Activated CD4-positive, alpha-beta T cell treated with anti-CD3 and anti-CD28 coated beads, Interleukin-2, amount 50 U/mL, for 4 hours (primary cell): ENCODE data around the gene COL18A1.

Source experiments
- DNase-seq, 2 experiments: peaks; one replicate each; pipeline ENCODE4 v3.0.0-alpha.2; 2020

The COL18A1 gene

DNA sequence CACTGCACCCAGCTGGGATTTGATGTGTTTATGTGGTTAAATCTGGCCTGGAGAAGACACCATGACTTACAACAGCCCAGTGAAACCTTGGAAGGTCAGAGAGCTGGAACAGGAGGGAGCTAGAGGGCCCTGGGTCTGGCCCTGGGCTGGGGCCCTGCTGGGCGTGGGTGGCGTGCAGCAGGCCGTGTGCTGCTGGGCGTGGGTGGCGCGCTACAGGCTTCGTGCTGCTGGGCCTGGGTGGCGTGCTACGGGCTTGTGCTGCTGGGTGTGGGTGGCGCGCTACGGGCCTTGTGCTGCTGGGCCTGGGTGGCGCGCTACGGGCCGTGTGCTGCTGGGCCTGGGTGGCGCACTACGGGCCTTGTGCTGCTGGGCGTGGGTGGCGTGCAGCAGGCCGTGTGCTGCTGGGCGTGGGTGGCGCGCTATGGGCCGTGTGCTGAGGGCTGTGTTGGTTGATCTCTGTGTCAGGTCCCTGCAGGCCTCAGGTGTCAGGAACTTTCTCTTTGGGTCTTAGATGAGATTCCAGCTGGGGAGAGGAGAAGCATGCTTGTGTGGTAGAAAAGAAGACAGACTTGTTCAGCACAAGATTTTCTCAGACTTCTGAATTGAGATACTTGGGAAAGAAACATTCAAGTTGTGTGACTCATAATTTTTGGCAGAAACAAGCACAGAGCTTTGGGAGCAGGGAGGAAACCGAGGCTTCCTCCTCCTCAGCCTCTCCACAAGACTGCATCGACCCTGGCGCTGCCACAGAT lies 66.0 kb downstream of the COL18A1 start:
- peak; percentile 51 to 64 for DNase-seq

DNA sequence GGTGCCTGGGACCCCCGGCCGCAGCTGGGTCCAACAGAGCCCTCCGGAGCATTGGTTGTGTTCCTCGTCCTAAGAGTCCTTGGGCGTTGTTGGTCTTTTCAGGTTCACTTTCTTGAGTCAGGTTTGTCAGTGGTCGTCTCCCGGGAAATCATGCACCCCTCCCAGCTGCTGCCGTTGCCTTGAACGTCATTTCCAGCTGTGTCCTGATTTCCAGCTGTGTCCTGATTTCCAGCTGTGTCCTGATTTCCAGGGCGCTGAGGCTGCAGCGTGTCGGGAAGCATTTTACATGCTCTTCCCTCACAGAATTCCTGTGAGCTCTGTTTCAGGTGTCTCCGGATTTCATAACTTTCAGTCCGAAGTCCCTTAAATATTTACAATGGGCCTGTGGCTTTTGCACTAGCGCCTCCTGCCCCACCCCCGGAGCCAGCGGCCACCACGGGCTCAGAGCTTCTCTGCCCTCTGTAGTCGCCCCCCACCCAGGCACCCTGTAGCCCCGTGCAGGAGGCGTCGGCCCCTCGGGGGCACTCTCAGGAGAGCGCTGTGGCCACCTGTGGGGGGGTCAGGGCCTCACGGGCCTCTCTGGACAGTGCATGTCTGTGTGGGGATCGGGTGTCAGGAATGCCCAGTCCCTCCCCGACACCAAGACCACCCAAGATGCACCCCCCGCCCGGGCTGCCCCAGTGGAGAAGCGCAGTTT lies 66.7 kb downstream of the COL18A1 start:
- DNase-seq, result no peak

- no peak for DNase-seq
Measured at GRCh38 chr21:45472445-45473365, 67.7 kb downstream of the COL18A1 start.

DNA sequence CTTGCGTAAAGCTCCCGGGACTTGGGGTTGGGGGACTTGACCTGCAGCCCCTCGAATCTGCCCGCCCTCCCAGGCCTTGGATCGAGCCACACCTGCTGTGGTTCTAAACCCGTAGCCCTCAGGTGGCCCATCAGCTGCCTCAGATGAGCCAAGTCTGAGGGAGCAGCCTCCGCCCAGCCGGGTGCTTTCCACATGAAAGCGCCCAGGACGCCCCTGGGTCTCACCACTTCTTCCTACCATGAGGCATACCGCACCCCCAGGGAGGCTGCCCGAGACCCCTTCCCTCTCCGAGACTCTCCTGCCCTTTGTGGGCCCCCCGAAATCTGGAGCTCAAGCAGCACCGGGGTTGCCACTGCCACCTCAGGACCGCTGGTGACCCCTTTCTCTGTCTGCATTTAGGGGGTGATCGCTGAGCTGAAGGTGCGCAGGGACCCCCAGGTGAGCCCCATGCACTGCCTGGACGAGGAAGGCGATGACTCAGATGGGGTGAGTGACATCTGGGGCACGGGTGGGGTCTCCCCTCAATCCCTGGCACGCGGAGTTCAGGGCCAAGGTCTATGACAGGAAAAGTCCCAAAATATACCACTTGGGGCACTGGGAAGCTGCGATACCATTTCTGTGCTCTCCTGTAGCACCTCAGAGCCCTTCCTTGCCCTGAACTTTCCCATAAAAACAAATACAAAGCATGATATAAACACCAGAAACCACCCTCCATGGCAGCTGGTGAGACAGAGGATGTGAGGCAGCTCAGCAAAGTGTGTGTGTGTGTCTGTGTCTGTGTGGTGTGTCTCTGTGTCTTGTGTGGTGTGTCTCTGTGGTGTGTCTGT lies 68.7 kb downstream of the COL18A1 start:
- no peak for DNase-seq

DNA sequence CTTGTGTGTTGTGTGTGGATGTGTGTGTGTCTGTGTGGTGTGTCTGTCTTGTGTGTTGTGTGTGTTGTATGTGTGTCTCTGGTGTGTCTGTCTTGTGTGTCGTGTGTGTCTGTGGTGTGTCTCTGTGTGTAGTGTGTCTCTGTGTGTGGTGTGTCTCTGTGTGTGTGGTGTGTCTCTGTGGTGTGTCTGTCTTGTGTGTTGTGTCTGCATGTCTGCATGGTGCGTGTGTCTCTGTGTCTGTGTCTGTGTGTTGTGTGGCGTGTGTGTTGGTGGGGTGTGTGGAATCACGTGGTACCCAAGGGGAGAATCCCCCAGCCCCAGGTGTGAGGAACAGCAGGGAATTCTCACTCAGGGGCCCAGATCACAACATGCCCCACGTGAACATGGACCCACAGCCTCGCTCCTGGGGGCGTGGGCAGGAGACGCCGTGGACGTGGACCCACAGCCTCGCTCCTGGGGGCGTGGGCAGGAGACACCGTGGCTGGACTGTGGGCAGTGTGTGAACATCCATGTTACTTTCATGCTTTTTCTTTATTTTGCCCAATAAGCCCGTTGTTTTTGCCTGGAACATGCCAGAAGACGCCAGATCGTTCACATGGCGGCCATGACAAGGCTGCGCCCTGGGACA lies 69.5 kb downstream of the COL18A1 start:
- no peak for DNase-seq

GRCh38 chr21:45475004-45475685 lies 70.2 kb downstream of the COL18A1 start:
- no peak for DNase-seq

DNA sequence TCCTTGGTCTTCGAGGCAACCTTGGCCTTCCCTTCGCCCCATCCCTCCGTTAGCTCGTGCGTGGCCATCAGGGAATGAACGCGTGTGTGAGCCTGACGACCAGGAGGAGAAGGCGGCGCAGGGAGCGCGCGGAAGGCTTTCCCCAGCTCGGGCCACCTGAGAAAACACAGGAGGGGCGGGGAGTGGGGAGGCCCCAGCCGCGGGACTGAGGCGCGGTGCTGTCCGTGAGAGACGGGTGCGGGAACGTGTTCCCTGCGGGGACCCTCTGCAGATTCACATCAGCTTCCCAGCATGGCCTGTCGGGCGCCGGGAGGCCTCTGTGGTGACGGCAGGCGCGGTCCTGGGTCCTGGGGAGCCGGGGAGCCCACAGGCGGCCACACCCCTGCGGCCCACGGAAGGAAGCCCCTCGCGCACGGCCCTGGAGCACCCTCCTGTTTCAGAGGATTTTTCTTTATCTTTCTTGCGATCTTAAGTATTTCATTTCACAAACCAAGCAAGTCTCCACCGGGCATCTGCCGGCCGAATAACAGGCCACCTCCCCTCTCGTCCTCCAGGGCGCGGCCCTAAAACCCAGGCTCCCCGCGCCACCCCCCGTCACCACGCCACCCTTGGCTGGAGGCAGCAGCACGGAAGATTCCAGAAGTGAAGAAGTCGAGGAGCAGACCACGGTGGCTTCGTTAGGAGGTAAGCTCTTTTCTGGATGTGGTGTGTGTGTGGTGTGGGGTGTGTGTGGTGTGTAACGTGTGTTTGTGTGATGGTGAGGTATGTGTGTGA lies 71.0 kb downstream of the COL18A1 start:
- DNase-seq, result no peak

DNA sequence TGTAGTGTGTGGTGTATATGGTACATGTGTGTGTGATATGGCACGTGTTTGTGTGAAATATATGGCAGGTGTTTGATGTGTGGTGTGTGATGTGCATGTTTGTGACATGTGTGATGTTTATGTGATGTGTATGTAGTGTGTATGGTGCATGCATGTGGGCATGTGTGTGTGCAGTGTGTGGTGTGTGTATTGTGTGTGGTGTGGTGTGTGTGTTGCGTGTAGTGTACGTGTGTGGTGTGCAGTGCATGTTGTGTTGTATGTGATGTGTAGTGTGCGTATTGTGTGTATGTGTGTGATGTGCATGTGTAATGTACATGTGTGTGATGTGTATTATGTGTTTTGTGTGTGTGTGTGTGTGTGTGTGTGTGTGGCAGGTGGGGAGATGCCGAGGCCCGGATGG lies 71.6 kb downstream of the COL18A1 start:
- no peak for DNase-seq

DNA sequence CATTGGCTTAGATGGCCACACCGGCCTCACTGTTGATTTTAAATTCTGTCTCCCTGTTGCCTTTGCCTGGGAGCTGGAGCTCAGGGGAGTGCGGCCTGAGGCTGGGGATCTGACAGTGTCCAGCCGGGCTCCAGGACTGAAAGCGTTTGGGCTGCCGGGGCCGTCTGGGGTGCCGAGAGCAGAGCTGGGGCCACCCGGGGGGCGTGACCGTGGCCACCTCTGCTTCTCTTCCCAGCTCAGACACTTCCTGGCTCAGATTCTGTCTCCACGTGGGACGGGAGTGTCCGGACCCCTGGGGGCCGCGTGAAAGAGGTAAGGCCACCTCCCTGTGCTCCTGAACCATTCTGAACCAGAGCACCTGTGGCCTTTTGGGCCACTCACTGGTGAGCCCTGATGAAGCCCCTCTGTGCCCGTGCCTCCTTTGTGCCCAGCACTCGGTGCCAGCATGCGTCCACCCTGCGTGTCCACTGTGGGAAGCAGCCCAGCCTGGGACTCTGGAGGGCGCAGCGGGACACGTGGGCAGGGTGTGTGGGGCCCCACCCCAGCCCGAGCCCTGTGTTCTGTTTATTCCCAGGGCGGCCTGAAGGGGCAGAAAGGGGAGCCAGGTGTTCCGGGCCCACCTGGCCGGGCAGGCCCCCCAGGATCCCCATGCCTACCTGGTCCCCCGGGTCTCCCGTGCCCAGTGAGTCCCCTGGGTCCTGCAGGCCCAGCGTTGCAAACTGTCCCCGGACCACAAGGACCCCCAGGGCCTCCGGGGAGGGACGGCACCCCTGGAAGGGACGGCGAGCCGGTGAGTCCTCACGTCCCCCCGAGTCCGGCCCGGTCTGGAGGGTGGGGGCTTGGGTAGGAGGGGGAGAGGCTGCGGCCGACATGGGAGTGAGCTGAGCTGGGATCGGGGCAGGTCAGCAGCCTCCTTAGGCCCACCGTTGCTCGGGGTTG lies 72.5 kb downstream of the COL18A1 start:
- no peak for DNase-seq

DNA sequence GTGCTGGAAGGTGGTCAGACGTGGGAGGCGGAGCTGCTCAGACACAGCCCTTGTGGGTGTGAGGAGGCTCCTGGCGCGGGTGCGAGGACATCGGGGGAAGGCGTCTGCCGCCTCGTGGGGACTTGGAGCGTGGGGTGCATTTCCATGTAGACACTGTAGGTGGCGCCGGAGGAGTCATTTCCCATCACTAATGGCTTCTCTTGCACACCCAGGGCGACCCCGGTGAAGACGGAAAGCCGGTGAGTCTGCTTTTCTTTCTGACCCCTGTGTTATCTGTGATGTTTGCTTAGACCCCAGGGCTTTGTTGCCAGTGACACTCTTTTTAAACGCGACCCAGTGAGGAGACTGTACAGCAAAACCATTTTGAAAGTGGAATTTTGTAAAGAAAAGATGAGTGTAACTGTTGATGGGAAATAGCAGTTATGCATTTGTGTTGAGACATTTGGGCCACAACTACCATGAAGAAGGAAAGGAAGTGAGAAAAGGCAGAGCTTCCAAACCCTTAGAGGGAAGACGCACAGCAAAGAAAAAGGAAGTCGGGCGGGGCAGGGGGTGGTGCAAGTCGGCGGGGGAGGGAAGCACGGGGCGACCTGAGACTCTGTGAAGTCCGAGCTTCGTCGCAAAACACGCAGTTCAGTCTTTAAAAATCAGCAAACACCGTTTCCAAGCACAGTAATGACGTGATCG lies 73.3 kb downstream of the COL18A1 start:
- peak; percentile 80 to 82 for DNase-seq

DNA sequence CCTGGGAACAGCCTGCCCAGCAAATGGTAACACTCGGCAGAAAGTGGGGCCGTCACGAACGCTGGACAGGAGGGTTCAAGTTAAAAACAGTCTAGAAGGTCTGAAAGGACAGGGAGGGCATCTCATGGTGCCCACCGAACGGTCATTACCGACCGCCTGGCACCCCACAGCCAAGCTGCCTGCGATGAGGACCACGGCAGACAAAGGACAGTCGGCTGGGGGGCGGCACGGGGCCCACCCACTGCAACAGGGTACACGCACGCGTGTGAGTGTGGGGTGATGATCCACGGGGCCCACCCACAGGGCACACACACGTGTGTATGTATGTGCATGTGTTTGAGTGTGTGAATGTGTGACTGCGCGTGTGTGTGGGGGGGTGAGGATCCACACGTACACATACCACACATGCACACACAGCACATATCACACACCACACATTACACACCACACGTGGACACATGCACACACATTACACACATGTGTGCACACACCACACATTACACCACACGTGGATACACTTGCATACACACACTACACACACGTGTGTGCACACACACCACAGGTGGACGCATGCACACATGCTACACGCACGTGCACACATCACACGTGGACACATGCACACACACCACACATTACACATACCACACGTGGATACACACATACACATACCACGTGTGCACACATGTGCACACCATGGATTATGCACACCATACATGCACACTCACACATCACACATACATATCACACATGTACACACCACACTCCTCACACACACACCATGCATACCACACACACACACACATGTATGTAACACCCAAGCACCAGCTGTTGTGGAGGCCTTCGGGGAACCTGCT lies 74.1 kb downstream of the COL18A1 start:
- no peak for DNase-seq

DNA sequence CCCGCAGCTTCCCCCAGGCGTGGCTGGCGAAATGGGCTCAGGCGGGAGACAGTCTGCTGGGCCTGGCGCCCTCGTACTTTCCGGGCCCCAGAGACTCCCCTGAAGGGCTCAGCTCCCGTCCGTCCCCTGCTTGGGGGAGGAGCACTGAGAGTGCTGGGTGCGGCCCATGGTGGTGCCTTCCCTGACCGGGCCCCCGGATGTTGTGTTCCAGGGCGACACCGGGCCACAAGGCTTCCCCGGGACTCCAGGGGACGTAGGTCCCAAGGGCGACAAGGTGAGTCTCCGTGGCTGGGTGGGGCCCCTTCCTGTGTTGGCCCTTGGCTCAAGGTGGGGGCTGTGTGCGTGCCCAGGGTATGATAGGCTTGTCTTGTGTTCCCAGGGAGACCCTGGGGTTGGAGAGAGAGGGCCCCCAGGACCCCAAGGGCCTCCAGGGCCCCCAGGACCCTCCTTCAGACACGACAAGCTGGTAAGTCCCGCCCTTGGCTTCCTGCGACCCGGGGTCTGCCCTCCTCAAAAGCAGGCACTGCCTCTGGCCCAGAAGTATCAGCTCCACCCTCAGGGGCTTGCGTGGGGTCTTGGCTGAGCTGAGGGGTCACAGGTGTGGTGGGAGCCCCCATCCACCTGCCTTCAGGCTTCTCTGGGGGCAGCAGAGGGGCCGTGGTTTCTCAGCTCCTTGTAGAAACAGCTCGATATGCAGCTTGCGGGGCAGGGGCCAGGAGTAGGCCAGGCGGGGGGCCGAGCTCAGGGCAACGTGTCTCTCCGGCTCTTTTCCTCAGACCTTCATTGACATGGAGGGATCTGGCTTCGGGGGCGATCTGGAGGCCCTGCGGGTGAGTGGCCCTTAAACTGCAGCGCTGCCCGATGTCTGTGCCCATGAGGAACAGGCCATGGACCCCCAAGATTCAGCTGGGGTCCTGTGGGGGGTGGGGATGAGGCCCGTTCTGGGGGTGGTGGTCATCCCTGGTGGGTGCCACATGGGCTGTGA lies 75.0 kb downstream of the COL18A1 start:
- DNase-seq, result no peak

GRCh38 chr21:45480701-45481500 lies 75.9 kb downstream of the COL18A1 start:
- DNase-seq, result no peak

DNA sequence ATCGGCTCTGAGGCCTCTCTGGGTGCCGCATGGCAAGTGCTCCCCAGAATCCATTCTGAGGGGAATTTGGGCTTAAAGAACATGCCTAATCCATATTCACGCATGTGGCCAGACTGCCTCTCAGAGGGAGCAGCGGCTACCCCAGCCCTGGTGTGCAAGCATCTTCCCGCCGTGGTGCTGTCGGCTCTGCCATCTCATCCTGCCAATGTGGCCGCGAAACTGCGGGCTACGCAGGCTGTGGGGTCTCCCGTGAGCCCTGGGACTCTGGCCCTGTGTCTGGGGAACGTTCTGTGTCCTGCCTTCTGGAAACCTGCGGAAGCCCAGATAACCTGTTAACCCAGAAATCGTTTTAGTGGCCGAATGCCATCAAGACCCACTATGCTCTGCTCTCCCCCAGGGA lies 76.6 kb downstream of the COL18A1 start:
- no peak for DNase-seq
